GM19468 (cell line): ENCODE results near the gene BUD13.
"Not testable (repeated sequence)": the region's sequence is repeated elsewhere in the genome, so short reads cannot be mapped to it uniquely, and the experiment has no call there.

ENCODE experiments used
- ATAC-seq: cut with Tn5 transposase; IDR thresholded peaks from one replicate; pipeline ENCODE4 v1.9.1; 2021; ENCODE audit warnings: mild to moderate bottlenecking, moderate library complexity, moderate number of reproducible peaks; ENCODE audit not compliant: unreplicated experiment; ENCODE audit errors: extremely low read depth

BUD13 gene, protein sequence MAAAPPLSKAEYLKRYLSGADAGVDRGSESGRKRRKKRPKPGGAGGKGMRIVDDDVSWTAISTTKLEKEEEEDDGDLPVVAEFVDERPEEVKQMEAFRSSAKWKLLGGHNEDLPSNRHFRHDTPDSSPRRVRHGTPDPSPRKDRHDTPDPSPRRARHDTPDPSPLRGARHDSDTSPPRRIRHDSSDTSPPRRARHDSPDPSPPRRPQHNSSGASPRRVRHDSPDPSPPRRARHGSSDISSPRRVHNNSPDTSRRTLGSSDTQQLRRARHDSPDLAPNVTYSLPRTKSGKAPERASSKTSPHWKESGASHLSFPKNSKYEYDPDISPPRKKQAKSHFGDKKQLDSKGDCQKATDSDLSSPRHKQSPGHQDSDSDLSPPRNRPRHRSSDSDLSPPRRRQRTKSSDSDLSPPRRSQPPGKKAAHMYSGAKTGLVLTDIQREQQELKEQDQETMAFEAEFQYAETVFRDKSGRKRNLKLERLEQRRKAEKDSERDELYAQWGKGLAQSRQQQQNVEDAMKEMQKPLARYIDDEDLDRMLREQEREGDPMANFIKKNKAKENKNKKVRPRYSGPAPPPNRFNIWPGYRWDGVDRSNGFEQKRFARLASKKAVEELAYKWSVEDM

DNA sequence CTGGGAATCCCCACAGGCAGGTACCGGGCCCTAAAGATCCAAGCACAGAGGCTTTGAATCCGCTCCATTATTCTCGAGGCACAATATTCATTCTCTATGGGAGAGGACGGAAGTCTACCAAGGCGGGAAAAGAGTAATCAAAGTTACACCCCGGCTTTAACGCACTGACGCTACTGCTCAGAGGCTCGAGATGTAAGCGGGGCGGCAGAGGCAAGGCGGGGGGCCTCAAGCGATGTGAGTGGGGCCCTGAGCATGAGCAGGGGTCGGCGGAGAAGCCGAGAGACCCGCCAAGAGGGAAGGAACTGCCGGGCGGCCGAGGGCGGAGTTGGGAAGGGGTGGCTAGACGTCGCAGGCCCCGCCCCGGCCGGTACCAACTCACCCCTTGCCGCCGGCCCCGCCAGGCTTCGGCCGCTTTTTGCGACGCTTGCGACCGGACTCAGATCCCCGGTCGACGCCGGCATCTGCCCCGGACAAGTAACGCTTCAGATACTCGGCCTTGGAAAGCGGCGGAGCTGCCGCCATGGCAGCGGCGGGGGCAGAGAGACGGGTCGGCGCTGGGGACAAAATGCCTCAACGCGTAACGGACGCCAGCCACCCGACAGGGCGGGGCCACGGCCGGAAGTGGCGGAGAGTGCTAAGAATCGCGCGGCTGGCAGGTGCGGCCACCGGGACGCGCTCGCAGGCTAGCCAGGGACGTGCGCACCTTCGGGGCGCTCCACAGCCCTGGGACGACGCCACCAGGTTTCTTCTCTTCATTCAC lies at the start of gene BUD13:
TSS of gene BUD13 (minus strand) at position 545 of the 760 bp plus-strand sequence. CDS start at position 522, 23 bp downstream.
- peak; percentile 56 for ATAC-seq

DNA sequence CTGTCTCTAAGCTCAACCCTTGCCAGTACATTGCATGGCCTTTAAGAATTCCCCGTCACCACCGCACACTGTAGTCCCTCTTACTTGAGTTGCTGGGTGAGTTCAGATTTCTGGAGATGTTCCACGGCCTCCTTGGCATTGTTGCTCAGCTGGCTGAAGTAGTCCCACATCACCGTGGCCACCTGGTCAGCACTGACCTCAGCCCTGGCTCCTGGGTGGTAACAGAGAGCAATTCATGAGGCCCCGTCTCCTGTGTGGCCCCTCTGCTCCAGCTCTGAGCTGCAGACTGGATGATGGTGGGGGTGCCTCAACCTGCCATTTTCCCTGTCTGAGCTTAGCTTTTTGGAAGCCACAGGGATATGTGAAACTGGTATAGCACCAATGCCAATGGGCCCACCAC lies 49.8 kb upstream of the BUD13 start:
- ATAC-seq: no peak

DNA sequence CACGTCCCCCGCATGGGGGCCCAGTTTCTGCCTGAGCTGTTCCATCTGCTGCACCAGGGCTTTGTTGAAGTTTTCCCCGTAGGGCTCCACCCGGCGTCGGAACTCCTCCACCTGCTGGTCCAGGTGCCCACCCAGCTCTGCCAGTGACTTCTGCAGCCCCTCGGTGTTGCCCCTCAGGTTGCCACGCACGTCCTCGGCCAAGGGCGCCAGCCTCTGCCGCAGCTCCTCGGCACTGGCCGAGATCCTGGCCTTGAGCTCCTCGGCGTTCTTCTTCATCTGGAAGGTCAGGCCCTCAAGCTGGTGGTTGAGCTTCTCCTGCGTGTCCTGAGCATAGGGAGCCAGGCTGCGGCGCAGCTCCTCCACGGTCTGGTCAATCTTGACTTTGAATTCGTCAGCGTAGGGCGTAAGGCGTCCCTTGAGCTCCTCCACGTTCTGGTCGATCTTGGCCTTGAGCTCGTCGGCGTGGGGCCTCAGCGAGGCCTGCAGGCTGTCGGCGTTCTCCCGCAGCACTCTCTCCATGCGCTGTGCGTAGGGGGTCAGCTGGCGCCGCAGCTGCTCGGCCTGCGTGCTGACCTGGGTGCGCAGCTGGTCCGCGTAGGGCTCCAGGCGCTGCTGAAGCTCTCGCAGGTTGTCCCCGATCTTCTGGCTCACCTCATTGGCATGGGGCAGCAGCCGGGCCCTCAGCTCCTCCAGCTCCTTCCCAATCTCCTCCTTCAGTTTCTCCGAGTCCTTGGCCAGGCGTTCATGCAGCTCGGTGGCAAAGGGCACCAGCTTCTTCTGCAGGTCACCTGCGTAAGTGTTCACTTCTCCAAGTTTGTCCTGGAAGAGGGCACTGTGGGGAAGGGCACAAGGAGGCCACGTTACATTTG lies 48.5 kb upstream of the BUD13 start:
- ATAC-seq: no peak

DNA sequence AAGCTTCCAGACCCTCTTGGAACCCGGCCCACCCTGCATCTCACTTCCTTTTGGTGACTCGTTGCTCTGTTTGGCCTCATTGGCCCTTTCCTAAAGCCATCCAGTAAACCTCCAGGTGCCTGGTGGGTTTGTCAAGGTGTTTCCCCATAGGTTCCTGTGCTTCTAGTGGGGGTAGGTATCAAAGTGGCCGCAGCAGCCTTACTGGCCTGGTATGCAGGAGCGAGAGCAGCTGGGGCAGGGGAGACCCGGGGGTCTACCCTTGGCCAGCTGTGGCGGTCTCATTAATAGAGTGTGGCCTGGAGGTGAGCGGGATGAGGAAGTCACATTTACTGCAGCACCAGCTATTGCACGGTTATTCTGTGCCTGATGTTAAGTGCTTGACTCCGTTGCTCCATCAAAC lies 46.3 kb upstream of the BUD13 start:
- no peak for ATAC-seq

DNA sequence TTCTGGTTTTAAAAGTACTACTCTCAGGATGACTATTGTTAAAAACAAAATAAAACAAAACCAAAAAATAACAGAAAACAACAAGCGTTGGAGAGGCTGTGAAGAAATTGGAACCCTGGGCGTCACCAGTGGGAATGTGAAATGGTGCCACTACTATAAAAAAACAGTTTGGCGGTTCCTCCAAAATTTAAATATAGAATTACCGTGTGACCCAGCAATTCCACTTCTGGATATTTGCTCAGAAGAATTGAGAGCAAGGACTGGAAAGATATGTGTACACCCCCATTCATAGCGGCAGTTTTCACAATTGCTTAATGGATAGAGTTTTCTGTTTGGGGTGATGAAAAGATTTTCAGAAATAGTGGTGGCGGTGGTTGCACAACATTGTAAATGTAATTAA lies 41.7 kb upstream of the BUD13 start:
- ATAC-seq: no peak

DNA sequence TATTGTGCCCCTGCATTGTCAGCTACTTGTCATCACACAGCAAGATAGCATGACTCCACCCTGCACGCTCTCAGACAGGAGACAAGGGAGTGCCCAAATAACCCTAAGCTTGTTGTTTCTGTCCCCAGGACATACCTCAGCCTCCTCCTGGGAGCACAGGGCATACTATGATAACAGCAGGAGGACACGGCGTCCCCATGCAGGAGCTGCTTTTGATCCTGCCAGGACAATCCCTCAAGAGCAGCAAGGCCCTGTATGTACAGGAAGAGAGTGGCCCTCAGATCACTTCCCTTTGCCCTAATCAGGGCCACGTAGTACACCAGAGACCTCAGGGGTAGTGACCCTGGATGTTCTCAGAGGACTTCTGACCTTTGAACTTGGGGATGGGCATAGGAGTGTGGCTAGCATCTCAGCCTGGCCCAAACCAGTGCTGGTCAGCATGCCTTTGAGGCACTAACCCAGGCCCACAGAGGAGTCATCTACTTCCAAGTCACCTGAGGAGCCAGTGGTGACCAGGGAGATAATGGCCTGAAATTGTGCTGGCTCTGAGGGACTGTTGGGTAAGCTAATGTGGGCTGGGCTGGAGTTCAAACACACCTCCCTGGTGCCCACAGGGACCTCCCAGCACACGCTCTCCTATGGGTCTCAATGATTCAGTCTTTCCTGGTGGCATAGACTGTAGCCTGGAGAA lies 41.1 kb upstream of the BUD13 start:
- no peak for ATAC-seq

DNA sequence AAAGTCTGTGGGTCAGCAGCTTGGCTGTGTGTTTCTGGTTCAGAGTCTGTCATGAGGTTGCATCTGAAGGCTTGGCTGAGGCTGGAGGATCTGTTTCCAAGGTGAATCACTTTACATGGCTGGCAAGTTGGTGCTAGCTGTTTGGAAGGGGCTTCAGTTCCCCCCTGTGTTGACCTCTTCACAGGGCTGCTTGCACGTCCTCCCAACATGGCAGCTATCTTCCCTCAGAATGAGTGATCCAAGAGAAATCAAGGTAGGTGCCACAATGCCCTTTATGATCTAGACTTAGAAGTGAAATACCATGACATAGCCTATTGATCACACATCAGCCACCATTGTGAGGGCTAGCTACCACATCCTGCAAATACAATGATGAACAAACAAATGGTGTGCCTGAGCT lies 40.4 kb upstream of the BUD13 start:
- ATAC-seq: no peak

DNA sequence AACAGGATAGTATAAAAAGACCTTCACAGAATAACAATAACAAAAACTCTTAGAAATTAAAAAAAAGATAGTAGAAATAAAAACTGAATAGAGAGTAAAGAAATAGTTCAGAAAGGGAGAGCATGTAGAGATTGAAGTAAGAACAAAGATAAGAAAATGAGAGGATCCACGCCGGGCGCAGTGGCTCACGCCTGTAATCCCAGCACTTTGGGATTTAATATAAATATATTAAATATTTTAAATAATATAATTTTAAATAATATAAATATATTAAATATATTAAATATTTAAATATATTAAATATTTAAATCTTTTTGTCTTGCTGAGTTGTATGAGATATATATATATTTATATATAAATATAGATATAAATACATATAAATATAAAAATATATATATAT lies 39.3 kb upstream of the BUD13 start:
- no peak for ATAC-seq

DNA sequence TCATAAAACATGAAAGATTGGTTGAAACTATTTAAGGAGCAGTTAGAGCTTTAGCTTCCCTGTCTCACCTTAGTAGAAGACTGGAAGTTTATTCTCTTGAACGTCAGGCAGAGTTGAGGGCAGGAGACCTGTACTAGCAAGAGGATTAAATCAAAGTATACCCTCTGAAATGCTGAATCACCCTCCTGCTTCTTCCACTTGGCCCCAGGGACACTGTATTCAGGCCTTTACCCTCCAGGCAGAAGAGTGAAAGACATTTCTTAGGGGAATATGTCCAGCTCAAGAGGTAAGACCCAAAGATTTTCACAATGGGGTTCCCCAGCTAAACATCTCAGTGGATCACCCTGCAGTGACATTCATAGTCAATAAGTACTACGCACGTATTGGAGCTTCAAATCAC lies 38.4 kb upstream of the BUD13 start:
- ATAC-seq: no peak

DNA sequence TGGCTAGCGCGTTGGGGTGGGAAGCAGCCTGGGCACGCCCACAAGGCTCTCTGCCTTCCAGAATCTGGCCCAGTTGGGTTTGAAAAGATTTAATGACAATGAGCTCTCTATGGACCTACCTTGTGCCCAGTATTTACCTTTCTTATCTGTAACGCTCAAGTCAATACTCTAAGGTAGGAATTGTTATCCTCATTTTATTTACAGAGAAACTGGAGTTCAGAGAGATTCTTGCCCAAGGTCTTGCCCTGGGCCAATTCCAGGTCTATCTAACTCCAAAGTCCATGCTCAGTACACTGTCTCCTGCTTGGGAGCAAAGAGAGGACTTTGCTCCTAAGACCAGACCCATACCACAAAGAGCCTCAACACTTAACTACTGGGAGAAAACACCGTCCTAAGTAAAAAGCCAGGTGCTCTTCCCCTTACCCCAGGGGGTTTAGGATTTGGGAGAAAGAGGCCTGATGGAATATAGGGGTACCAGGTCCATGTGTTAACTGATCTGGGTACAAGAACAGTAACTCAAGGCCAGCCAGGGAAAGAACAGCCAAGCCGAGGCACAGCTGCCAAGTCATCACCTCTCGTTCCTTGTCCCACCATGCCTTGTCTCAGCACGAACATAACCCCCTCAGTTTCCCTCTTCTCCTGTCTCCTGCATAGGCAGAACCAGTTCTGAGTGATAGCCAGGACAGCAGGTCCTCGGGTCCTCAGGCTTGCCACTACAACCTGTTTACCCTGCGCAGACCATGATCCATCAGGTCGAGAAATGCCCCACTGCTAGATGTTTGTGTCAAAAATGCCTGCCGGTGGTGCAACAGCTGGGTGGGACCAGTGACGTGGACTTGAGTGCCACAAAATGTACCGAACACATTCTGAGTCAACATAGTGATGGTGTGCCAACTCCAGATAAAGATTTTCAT lies 35.7 kb upstream of the BUD13 start:
- ATAC-seq: no peak

DNA sequence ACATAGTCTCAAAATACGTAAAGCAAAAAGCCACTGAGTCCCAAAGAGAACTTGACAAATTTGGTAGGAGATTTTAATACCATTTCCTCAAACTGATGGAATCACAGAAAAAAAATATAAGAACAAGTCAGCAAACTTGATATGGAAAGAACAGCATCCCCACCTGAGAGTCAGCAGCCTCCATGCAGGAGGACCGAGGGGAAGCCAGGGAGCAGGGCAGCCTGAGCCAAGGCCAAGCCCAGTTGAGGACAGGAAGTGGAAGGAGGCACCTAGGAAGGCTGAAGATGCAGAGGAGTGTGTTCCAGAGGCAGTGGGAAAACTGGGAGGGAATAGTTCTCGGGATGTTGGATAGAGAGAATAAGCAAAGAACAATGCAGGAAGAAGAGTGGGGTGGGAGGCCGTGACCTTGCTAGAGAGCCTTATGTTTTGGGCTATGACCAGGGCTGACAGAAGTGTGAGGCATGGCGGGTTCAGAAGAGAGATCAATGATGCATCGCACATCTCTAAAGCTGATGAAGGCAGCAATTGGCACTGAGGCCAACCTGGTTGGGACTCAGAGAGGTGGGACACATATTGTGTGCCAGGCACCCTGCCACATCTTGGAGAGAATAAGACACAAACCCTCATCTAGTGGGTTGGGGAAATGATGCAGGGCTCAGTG lies 34.9 kb upstream of the BUD13 start:
- ATAC-seq: no peak

DNA sequence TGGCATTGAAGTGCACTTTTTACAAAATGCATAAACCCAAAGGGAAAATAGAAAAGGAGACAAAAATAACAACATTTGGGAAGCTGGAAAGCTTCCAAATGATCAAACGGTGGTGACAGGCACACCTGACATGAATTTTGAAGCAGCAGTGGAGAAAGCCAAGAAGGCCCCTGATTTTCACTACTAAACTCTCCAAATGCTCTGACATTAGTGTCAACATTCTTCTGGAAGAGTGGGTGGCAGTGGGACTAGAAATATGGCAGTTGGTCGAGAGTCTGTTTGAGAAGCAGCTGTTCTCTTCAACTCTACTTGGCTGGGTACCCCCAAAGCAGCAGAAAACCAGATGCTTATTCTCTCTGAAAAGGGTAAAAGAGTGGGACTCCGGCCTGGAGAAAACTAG lies 31.2 kb upstream of the BUD13 start:
- no peak for ATAC-seq

DNA sequence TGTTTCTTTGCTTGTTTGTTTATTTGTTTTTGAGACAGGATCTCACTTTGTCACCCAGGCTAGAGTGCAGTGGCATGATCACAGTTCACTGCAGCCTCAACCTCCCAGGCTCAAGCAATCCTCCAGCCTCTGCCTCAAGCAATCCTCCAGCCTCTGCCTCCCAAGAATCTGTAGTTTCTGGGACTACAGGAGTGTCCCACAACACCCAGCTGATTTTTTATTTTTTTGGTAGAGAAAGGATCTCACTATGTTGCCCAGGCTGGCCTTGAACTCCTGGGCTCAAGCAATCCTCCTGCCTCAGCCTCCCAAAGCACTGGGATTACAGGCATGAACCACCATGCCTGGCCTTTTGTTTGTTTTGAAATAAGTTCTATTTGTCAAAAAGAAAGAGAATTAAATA lies 28.9 kb upstream of the BUD13 start:
- ATAC-seq: not testable (repeated sequence)

DNA sequence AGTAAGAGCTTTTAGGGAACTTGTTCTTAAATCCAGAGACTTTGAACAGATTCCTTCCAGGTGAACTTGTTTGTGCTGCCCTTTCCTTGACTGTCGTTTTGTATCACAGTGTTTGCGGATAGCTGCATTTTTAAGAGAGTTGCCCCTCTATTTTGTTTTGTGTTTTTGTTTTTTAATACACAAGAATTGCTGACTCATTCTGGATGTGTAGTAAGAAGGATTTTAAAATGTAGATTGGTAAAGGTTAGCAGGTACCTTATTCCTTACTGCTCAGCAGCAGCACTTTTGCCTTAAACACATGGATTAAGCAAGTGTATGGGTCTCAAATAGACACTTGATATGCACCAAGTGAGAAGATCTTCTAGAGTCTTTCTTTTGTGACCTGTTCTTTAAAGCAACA lies 27.8 kb upstream of the BUD13 start:
- no peak for ATAC-seq

DNA sequence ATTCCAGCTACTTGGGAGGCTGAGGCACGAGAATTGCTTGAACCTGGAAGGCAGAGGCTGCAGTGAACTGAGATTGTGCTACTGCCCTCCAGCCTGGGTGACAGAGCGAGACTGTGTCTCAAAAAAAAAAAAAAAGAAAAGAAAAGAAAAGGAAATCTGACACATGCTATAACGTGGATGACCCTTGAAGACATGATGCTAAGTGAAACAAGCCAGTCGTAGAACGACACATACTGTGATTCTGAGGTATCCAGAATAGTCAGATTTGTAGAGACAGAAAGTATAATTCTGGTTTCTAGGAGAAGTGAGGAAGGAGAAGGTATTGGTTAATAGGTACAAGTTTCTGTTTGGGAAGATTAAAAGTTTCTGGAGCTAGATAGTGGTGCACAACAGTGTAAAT lies 25.6 kb upstream of the BUD13 start:
- ATAC-seq: no peak

DNA sequence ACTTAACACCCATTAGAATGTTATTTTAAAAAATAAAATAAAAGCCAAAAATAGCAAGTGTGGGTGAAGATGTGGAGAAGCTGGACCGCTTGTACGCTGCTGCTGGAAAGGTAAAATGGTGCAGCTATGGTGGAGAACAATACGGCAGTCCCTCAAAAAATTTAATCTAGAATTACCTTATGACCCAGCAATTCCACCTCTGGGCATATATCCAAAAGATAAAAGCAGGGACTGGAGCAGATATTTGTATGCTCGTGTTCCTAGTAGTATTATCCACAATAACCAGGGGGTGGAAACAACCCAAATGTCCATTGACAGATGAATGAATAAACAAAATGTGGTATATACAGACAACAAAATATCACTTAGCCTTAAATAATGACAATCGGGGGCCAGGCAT lies 25.0 kb upstream of the BUD13 start:
- ATAC-seq: no peak

DNA sequence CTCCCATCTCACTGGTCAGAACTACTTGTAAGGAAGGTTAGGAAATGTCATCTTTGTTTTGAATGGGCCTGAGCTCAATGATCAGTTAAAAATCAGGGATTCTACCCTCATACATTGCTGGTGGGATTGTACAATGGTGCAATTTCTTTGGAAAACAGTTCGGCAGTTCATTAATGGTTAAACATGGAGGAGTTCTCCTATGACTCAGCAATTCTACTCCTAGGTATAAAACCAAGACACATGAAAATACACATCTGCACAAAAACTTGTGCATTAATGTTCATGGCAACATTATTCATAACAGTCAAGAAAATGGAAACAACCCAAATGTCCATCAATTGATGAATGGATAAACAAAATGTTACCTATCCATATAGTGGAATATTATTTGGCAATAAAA lies 23.8 kb upstream of the BUD13 start:
- ATAC-seq: no peak

DNA sequence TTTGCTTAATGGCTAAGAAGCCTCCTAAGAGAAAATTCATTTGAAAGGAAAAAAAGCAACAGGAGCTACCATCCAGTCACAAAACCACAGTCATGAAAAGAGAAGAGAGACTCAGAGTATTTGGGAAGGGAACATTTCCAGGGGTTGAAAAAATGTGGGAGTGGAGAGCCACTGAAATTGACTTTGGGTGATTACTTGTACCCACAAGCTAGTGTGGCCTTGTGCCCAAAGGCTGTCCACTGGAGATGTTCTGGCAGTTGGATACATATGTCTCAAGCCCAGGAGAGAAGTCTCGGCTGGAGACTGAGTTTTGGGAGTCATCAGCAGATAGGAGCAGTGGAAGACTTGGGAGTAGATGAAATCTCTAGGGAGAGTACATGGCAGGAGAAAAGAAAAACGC lies 22.1 kb upstream of the BUD13 start:
- no peak for ATAC-seq
